Thyroid gland (tissue), 4 donors: Measurements from ENCODE around the gene COBLL1.

ENCODE experiments used
- CTCF ChIP-seq, 6 experiments: fragments of 200-600 bp in 3 of 6; fragments of 450-650 bp in 3 of 6; sonication (generic) in 3 of 6; IDR thresholded peaks; one replicate each; pipeline ENCODE4 v1.5.1; 2016 to 2019; ENCODE audit warnings: antibody characterized with exemption in 6 of 6, mild to moderate bottlenecking in 2 of 6, inconsistent platforms in 1 of 6, moderate library complexity in 1 of 6
- POLR2A ChIP-seq, 2 donors: fragments of 450-650 bp; IDR thresholded peaks; one replicate each; pipeline ENCODE4 v1.6.1; 2017; ENCODE audit warnings: antibody characterized with exemption in 2 of 2, mild to moderate bottlenecking in 2 of 2, moderate library complexity in 1 of 2

GRCh38 chr2:164705412-164706167 lies 136.0 kb downstream of the COBLL1 start:
- TF ChIP-seq POLR2A (IDR thresholded peaks at IDR 0.05) (no peak), CTCF (IDR thresholded peaks at IDR 0.05) (no peak)
